Stimulated activated CD8-positive, alpha-beta memory T cell treated with anti-CD3 and anti-CD28 coated beads, Interleukin-15, amount 100 ng/mL, for 24 hours (primary cell): ENCODE measurements around the gene BMPR1B.
"Not testable (repeated sequence)": the region's sequence is repeated elsewhere in the genome, so short reads cannot be mapped to it uniquely, and the experiment has no call there.

ENCODE experiments used
- DNase-seq: peaks from one replicate; pipeline ENCODE4 v3.0.0-alpha.2; 2020; ENCODE audit warnings: low read depth

BMPR1B gene

DNA sequence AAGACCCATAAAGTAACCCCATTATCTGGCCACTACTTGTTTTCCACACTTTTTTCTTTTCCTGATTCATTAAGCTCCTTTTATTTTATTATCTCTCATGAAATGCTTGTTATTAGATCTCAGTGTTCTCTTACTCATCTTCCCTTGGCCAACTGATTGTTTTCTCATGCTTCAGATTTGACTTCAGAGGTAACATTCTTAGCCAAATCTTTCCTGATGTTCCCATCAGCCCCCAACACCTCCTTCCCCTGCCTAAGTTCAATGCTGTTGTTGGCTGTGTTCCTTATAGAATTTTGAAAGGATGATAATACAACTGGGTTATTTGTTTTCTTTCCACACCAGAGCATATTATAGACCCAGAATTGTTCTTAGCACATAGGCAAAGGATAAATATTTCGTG is 75.6 kb downstream of the BMPR1B start:
- DNase-seq, result no peak

DNA sequence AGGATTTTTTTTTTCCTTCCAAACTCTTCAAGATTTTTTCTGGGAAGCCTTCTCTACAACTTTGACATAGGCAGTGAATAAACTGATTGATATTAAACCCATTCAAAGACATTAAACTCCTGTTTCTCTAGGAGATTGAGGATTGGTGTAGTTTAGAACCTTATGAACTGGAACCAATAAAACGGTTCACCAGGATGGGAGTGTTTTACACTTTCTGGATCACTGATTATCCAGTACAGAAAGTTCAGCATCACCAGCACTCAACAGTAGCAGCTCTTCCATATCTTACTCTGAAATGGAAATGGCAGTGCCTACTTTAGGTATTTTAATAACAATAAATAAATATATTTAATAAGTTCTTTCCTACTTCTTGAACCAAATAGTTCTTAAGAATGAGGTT is 76.7 kb downstream of the BMPR1B start:
- no peak for DNase-seq

DNA sequence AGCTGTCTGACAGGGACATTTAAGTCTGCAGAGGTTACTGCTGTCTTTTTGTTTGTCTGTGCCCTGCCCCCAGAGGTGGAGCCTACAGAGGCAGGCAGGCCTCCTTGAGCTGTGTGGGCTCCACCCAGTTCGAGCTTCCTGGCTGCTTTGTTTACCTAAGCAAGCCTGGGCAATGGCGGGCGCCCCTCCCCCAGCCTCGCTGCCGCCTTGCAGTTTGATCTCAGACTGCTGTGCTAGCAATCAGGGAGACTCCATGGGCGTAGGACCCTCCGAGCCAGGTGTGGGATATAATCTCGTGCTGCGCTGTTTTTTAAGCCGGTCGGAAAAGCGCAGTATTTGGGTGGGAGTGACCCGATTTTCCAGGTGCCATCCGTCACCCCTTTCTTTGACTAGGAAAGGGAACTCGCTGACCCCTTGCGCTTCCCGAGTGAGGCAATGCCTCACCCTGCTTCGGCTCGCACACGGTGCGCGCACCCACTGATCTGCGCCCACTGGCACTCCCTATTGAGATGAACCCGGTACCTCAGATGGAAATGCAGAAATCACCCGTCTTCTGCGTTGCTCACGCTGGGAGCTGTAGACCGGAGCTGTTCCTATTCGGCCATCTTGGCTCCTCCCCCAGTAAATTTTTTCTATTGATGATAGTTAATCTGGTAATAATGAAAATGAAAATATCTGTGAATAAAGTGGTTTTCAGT is 83.6 kb downstream of the BMPR1B start:
- not testable (repeated sequence) for DNase-seq

DNA sequence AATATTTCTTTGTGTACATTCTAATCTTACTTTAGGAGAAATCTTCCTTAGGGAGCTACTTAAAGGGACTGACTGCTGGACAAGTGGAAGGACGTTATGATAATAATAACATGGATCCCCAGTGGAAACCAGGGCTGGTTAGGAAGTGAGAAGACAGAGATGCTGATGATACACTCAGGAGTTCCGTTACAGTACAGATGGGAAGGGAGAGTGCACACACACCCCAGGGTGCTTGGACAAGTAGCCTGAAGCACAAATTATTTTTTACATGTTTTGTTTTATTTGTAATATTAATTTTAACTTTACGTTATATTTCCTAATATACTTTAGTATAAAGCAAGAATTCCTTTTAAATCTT is 84.1 kb downstream of the BMPR1B start:
- no peak for DNase-seq

DNA sequence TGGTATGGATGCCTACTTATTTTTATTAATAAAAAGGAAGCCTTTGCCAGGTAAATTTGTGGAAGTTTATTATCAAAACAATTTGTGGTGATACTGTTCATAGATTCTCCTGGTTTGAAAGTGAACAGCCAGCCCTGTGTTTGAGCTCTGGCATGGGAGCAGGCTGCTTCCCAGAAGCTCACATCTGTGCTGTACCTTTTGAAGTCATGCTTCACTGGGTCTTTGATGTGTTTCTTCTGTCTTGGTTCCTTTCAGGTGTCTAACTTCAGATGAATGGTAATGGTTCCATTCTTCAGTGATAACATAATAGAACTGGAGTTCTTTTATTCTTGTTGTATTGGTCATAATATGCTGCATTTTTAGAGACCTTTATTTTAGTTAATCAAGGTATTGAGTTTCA is 85.5 kb downstream of the BMPR1B start:
- no peak for DNase-seq

DNA sequence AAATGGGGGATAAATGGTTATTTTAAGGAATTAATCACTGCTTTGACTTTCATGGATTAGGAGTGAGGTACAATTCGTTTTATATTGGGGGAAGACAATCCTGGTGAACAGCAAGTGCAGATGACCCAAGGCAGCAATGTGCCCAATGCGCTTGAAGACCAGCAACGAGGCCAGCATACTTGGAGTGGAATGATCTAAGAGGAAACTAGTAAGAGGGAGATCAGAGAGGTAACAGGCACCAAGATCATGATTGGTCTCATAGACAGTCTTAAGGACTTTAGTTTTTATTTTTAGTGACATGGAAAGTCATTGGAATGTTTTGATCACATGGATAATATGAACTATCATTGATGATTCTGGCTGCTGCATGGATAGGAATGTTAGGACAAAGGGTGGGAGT is 90.6 kb downstream of the BMPR1B start:
- no peak for DNase-seq

DNA sequence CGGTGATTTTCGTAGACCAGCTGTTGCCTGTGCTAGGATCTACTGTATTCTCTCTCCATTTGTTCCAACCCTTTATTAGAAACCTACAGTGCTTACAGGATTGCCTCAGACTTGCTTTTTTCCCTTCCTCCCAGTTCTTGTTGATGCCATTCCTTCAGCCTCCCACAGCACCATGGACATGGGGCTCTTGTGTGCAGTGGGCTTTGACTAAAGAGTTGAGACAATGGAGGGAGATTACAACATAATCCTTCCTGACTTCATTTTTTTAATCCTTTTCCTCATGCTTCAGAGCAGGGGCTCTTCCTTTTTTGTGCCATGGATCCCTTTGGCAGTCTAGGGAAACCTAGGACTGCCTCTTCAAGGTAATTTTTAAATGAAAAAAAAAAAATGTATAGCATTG is 92.1 kb downstream of the BMPR1B start:
- no peak for DNase-seq

DNA sequence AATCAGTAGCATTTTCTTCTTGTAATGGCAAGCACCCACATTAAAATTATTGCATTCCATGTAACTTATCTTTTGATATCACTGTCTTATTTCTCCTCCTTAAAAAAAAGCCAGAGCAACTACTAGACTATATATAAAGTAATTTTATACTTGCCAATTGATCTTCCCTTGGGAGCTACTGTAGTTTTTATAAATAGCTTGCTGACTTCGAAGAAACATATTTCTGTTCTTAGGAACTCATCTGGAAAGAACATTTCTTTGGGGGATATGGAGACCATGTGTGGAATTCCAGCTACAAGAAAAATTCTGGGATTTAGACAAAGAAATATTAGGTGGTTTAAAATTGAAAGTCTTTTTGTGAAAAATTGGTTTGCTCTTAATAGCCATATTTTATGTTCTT is 94.9 kb downstream of the BMPR1B start:
- no peak for DNase-seq

DNA sequence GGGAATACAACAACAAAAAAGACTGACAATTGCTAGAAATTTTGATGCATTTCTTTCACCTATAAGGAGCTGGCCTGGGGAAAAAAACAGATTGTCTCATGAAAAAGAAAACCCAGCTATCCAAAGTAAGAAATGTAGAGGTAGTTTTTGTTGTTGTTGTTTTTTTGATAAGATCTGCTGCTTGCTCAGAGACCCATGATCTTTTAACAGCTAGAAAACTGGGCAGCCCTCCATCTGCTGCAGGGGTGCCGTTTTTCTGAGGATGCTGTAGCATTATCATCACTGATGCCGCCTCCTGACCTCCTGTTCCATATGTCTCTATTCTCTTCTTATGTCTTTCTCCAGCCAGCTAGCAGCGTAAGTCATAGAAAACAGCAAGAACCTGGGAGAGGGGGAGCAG is 98.3 kb downstream of the BMPR1B start:
- DNase-seq, result no peak

DNA sequence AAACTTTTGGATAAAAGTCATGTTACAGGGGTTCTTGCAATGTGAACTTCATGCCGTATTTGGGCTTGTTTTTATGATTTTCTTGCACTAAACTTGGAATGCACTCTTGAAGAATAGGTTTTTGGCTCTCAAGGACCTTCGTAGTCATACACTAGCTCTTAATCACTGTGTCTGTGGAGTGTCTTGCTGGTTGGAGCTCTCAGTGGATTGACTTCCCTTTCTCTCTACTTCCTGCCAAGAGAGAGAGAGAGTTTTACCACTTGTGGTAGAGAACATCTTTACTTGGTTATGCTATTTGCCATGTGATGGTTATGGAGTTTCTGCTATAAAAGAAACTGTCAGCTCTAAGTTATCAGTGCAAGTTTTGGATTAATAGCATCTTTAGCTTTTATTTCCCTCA is 112.4 kb downstream of the BMPR1B start:
- no peak for DNase-seq

DNA sequence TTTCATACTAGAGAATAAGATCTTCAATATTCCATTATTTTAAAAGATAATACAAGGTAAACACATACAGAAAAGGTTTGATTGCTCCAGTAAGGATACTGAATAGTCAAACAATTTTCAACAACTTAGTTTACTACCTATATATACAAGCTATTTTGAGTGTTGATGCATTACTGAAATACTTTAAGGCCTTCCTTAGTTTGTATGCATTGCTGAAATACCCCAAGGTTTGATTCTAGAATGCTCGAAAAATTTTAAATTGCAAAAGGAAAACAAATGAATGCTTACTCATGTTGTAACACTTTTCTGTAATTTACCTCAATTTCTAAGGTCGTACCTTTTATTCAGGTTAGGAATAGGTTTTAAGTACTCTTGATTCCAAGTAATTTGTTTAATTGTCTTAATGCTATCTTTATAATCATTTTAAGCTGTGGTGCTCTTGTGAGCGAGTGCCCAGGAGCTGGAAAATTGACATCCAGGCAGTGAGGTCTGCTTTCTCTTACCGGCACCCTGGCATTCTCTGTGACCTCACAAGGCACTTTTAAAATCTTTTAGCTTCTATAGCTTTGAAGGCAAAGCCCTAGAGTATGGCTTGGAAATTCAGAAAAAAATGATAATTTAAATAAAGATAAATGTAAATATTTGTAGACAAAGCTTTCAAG is 114.0 kb downstream of the BMPR1B start:
- no peak for DNase-seq

DNA sequence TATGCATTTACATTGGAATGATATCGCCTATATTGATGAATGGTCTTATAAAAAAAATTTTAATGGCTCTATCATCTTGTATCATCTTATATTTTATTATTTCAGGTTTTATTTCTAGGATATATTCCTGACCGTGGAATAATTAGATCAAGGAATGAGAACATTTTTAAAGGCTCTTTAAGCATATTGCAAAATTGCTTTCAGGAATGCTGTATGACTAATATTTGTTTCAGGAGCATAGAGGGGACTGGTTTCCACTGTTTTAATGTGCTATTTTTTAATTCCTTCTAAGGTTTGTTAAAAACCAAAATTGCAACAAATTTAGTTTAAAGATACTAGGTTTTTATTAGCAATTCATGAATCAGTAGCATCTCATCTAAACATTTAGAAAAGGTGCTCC is 120.2 kb downstream of the BMPR1B start:
- no peak for DNase-seq

DNA sequence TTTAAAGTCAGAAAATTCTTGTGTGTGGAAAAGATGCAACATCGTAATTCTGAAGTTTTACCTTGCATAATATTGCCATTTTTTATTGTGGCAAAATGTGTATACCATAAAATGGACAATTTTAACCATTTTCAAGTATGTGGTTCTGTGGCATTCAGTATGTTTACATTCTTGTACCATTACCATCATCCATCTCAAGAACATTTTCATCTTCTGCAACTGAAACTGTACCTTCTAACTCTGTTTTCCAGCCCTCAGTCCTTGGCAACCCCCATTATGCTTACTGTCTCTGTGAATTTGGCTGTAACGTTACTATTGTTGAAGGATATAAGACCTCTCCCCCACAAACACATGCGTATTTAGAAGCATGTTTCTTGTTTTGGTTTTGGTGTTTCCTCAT is 123.2 kb downstream of the BMPR1B start:
- no peak for DNase-seq

DNA sequence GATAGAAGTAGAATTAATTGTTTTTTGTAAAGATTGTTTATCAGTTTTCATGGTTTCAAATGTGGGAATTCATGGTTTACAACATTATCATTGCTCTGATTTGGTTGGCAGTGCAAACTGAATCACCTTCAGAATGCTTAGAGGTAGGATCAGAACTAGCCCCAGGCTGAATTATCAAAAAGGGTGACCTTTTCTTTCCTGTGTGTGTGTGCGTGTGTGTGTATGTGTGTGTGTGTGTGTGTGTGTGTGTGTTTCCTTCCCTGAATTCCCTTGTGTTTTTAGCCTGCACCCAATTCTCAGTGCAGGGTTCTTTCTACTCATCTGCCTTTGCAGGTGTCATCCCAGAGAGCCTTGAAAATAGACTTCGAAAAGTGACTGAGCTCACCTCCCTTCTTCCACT is 125.0 kb downstream of the BMPR1B start:
- no peak for DNase-seq

DNA sequence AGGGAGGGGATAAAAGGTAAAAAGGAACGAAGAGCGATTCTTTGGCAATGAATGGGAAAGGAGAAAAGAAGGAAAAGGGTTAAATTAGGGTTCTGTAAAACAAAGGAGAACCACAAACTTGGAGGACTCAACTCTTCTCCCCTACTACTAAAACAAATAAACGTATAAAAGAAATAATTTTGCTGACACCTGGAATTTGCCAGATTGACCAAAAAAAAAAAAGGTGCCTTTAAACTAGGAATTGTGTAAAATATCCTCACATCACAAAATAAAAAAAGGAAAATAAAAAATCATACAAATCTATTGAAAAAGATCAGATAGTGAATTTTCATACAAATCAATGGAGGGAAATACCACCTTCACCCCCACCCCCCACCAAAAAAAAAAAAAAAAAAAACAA is 129.3 kb downstream of the BMPR1B start:
- DNase-seq, result no peak

DNA sequence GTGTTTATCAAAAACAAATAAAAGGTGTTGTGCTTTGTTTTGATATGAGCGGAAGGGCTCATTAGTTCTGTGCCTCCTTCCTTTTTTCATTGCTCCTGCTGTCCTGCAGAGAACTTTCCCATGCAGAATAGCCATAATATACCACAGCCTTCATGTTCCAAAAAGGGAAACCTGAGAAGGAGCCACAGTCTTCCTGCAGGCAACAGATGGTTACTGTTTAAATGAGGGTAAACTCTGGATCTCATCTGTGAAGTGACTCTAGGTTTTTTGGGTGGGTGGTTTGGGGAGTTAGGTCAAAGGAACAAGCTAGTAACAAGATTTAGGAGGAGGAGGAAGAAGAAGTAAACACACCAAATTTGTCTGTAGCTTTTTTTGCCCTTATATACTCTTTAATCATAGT is 131.8 kb downstream of the BMPR1B start:
- DNase-seq, result no peak

DNA sequence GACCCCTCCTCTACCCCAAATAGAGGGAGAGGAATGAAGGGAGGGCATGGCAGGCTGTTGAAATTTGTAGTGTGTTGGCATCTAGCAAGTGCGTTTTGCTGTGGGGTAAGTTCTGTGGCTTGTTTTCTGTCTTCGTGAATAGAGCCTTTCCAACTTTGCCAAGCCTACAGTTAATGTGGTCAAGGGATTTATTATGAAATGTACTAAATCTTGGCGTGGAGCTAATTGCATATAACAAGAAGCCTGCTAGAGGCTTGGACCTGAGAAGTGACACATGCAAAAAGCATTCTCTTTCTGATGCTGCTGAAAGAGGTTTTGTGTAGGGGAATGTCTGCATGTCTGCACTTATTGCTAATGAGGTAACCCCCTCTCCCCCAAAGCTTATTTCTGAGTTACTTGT is 132.2 kb downstream of the BMPR1B start:
- DNase-seq, result no peak

DNA sequence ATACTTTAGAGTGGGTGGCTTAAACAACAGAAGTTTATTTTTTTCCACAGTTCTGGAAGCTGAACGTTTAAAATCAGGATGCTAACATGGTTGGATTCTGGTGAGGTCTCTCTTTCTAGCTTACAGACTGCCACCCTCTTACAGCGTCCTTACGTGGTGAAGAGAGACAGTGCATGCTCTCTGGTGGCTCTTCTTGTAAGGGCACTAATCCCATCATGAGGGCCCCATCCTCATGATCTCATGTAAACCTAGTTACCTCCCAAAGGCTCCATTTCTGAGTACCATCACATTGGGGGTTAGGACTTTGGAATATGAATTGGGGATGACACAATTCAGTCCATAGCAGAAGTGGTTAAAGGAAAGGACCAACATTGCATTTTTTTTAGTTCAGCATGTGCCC is 132.8 kb downstream of the BMPR1B start:
- DNase-seq, result no peak

DNA sequence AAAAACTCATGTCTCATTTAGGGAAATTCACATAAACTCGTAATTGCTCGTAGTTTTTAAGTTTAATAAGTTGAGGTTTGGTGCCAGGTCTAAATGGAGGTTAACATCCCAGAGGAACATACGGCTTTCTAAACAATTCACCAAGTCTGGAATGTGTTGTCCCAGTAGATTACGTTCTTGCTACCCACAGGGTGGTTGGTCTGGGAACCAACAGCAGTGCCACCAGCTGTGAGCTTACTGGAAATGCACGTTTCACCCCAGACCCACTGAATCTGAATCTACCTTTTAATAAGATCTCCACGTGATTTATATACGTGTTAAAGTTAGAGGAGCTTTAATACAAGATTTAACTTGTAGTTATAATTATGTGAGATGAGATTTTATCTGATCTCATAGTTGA is 134.3 kb downstream of the BMPR1B start:
- no peak for DNase-seq

DNA sequence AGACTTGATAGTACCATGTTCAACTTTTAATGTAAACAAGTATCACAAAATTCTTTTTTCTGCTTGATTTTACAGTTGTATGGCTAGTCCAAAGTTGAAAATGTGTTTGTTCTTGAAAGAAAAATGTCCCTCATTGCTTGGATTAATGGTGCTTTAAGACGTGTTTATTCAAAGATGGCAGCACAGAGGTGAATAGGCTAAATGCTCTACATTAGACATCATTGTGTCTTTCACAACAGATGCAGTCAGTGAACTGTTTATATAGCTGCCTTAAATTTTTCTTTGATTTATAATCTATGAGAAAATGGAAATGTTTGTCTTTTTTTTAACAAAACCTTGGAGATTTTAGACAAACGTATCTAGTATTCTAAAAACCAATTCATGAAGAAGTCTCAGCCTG is 137.3 kb downstream of the BMPR1B start:
- no peak for DNase-seq

DNA sequence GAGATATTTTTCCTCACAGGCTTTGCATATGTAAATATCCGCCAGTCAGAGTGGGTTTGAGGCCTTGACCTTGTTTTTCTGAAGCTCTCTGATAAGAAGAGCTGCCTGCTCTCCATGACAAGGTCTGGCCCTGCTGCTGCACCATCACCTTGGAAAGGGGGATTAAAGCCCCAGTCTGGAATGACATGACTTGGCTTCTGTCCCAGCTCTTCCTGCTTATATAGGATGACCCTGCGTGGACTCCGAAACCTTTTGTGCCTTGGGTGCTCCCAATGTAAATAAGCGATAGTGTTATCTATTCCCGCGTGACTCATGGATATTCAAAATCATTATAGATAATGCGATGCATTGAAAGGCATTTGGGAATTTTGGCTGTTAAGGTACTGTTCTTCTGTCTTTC is 139.3 kb downstream of the BMPR1B start:
- no peak for DNase-seq

DNA sequence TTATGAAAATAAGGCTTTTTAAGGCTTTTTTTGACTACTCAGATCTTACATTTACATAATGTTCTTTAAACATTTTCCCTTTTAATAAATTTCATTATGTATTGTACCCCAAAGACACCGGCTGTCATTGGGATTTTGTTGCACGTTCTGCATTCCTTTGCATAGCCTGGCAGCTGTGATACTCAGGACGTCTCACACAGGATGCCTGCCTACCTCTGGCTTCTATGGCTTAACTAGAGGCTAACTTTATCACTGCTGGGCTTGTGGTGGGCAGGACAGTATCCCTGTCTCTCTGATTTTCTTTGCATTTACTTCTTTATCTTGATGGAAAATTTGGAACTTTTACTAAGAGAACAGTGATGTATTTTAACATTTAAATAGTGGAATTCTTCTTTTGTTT is 147.8 kb downstream of the BMPR1B start:
- DNase-seq, result no peak

DNA sequence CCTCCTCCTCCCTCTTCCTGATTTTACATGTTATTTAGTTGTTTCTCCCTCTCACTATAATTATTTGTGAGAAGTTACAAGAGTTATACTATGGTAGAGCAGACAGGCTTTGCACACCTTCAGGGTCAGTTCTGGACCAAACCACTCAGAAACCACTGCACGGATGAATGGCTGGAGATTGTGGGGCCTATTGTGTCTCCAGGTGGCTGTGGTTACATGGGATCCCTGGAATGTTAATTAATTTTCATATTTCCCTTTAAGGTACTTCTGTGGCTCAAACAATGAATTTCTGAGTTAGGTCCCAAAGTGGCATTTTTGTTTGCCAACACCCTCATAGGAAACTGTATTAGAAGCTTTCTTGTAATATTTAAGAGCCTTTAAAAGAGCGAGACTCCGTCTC is 151.9 kb downstream of the BMPR1B start:
- no peak for DNase-seq

DNA sequence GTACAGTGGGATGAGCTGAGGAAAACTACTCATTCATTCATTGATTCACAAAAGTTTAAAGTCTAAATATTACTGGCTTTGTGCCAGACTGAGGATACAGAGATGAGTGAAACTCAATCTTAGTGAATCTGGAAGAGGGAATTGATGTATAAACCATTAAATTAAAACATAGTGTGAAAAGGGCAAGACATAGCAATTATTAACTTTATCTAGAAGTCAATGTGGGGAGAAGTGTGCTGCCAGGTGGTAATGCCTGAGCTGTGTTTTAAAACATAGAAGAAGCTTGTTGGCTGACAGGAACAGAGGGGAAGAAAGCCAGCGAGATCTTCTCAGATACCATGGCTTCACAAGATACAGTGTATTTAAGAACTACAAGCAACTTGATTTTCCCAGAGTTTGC is 153.4 kb downstream of the BMPR1B start:
- no peak for DNase-seq
